GM23248 (cell line): Measurements from ENCODE around the gene DTWD2. TPM values are rescaled to one million over a fixed set of nuclear protein-coding genes. Genes with fewer than 3 reads are reported as not detected.

ENCODE experiments used
- DNase-seq: peaks from one replicate; pipeline ENCODE4 v3.0.0-alpha.2; 2015
- H2AFZ ChIP-seq: fragments of 200-600 bp; sonication (generic); 2 replicates; pipeline ENCODE4 v1.6.1; 2016; ENCODE audit warnings: antibody characterized with exemption
- H3F3A ChIP-seq: fragments of 200-600 bp; sonication (generic); 2 replicates; pipeline ENCODE4 v1.6.1; 2016; ENCODE audit warnings: mild to moderate bottlenecking, antibody characterized with exemption, mixed run types; ENCODE audit not compliant: insufficient read depth
- H3K27ac ChIP-seq: fragments of 200-600 bp; sonication (generic); 2 replicates; pipeline ENCODE4 v1.5.1; 2016; ENCODE audit warnings: mild to moderate bottlenecking
- H3K27me3 ChIP-seq: fragments of 200-600 bp; sonication (generic); replicated peaks from 2 replicates; pipeline ENCODE4 v1.6.1; 2016; ENCODE audit warnings: mild to moderate bottlenecking; ENCODE audit not compliant: insufficient read depth
- H3K36me3 ChIP-seq: fragments of 200-600 bp; sonication (generic); 2 replicates; pipeline ENCODE4 v1.6.1; 2016; ENCODE audit warnings: low read depth, mild to moderate bottlenecking
- H3K4me1 ChIP-seq: fragments of 200-600 bp; sonication (generic); 2 replicates; pipeline ENCODE4 v1.6.1; 2016; ENCODE audit warnings: mild to moderate bottlenecking; ENCODE audit not compliant: insufficient read depth
- H3K4me2 ChIP-seq: fragments of 200-600 bp; sonication (generic); one replicate; pipeline ENCODE4 v1.6.1; 2016; ENCODE audit warnings: mild to moderate bottlenecking; ENCODE audit not compliant: unreplicated experiment
- H3K4me3 ChIP-seq: fragments of 200-600 bp; sonication (generic); 2 replicates; pipeline ENCODE4 v1.5.1; 2016; ENCODE audit warnings: mild to moderate bottlenecking
- H3K79me2 ChIP-seq: fragments of 200-600 bp; sonication (generic); 2 replicates; pipeline ENCODE4 v1.6.1; 2016; ENCODE audit warnings: mild to moderate bottlenecking; ENCODE audit not compliant: insufficient read depth
- H3K9ac ChIP-seq: fragments of 200-600 bp; sonication (generic); 2 replicates; pipeline ENCODE4 v1.6.1; 2016; ENCODE audit warnings: mild to moderate bottlenecking
- H3K9me2 ChIP-seq: fragments of 200-600 bp; sonication (generic); 2 replicates; pipeline ENCODE4 v1.6.1; 2016; ENCODE audit warnings: mixed run types, mild to moderate bottlenecking, moderate library complexity; ENCODE audit not compliant: insufficient read depth
- H3K9me3 ChIP-seq: fragments of 200-600 bp; sonication (generic); one replicate; pipeline ENCODE4 v1.6.1; 2017; ENCODE audit warnings: low read depth
- H4K20me1 ChIP-seq: fragments of 200-600 bp; sonication (generic); 2 replicates; pipeline ENCODE4 v1.6.0; 2016; ENCODE audit not compliant: insufficient read depth
- EZH2 ChIP-seq: fragments of 200-600 bp; sonication (generic); IDR thresholded peaks from 2 replicates; pipeline ENCODE4 v1.6.1; 2018; ENCODE audit warnings: antibody characterized with exemption, mild to moderate bottlenecking; ENCODE audit not compliant: insufficient read depth, poor library complexity, severe bottlenecking
- EZH2phosphoT487 ChIP-seq: fragments of 200-600 bp; sonication (generic); IDR thresholded peaks from 2 replicates; pipeline ENCODE4 v1.6.1; 2018; ENCODE audit warnings: antibody characterized with exemption, moderate library complexity, mild to moderate bottlenecking, low read depth; ENCODE audit not compliant: insufficient read depth
- WGBS, 2 experiments: methylation state at CpG; one replicate each; pipeline ENCODE4 v1.1.6; 2015 to 2017; ENCODE audit warnings: low lambda C conversion rate in 2 of 2, low coverage in 1 of 2; ENCODE audit errors: missing lambda C conversion rate in 2 of 2; 5-methylcytosine and 5-hydroxymethylcytosine counted together
- in situ Hi-C: fragments of 300-500 bp; cut with MboI; formaldehyde crosslinking; loops from 2 replicates; pipeline ENCODE4 v1.15.0; 2020
- polyA plus RNA-seq: library from polyadenylated mRNA; unstranded; fragments of >200 nt; fragmentation: Nextera tagmentation; extraction: Ambion mirVana; gene quantifications from 2 replicates; pipeline ENCODE4 v1.2.1, GENCODE V29; 2016
- total RNA-seq: library from RNA; depleted of rRNA; stranded (reverse); fragments of >200 nt; shearing (Covaris generic); gene quantifications from 2 replicates; pipeline ENCODE4 v1.2.3, GENCODE V29; 2014

DTWD2 gene
- total and polyA plus RNA-seq, 2 experiments from 2014 or later: 1.7 to 5.5 TPM

DNA sequence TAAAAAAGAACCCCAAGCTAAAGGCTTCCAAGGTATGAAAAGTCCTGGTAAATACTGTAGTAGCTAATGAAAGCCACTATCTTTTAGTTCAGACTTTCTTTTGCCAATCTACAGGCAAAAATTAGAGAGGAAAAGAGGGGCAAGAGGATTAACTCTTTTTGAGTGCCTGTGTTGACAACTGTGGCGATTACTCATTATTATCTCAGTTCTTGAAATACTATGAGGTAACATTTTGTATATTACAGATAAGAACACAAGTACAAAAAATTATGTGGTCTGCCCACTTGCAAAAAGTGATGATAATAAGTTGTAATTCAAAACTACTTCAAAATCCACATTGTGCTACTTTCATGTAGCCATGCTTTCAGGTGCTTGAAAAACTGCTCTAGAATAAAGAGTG is 144.0 kb downstream of the DTWD2 start:
- 84 to 95% methylated on average over 1 of the region's 1 CpG for WGBS, 2 experiments
- no peaks in the 10 kb centered on the region for H3K9me3 ChIP-seq
- no peak overlapping the region for H3K9ac ChIP-seq
- no peaks in the 10 kb centered on the region for H3K79me2 ChIP-seq
- no peak overlapping the region for H3K4me3 ChIP-seq
- no peak for DNase-seq
- H3K4me2 ChIP-seq: no peak overlapping the region
- no peaks in the 10 kb centered on the region for H4K20me1 ChIP-seq
- H3K36me3 ChIP-seq: no peaks in the 10 kb centered on the region
- no peak overlapping the region for H3K27ac ChIP-seq
- in situ Hi-C loops: no loop called here
- no peaks in the 10 kb centered on the region for H3K4me1 ChIP-seq
- no peaks in the 10 kb centered on the region for H3F3A ChIP-seq
- no peak overlapping the region for H2AFZ ChIP-seq
- no peaks in the 10 kb centered on the region for H3K27me3 ChIP-seq
- TF ChIP-seq EZH2phosphoT487 (no peak), EZH2 (no peak)
- no peaks in the 10 kb centered on the region for H3K9me2 ChIP-seq

- Histone ChIP-seq H3K9me2 (no peaks in the 10 kb centered on the region), H3K9me3 (no peaks in the 10 kb centered on the region)
Measured at GRCh38 chr5:118834710-118835109, 153.6 kb downstream of the DTWD2 start.

DNA sequence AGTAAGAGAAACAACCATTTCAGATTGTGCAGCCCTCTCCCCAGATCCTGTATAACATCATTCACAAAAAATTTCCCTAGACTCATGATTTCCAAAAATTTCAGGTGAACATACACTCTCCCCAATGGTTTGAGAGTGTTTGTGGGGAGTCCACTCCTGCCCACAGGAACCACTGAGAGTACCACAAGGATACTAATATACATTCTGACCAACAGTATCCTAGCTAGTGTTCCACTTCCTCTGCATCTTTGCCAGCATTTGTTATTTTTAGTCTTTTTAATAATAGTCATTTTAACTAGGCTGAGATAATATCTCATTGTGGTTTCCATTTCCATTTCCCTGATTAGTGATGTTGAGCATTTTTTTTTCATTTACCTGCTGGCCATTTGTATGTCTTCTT is 155.4 kb downstream of the DTWD2 start:
- Histone ChIP-seq H3K9ac (no peak overlapping the region), H3K27ac (no peak overlapping the region), H3K4me2 (no peak overlapping the region), H2AFZ (no peak overlapping the region), H4K20me1 (no peaks in the 10 kb centered on the region), H3F3A (no peaks in the 10 kb centered on the region), H3K9me3 (no peaks in the 10 kb centered on the region), H3K4me3 (no peak overlapping the region), H3K27me3 (no peaks in the 10 kb centered on the region), H3K4me1 (no peaks in the 10 kb centered on the region), H3K36me3 (no peaks in the 10 kb centered on the region), H3K79me2 (no peaks in the 10 kb centered on the region), H3K9me2 (no peaks in the 10 kb centered on the region)
- DNase-seq: no peak
- in situ Hi-C loops: no loop called here
- TF ChIP-seq EZH2: no peak
- no peak for TF ChIP-seq EZH2phosphoT487

More at GRCh38 chr5:118834710-118835109, 153.6 kb downstream of the DTWD2 start:
- H4K20me1 ChIP-seq: no peaks in the 10 kb centered on the region
- H3F3A ChIP-seq: no peaks in the 10 kb centered on the region
- no peak overlapping the region for H2AFZ ChIP-seq
- H3K79me2 ChIP-seq: no peaks in the 10 kb centered on the region
- H3K36me3 ChIP-seq: no peaks in the 10 kb centered on the region
- 50 to 60% methylated on average over 1 of the region's 1 CpG for WGBS, 2 experiments
- no peak for DNase-seq
- in situ Hi-C loops: no loop called here
- no peaks in the 10 kb centered on the region for H3K4me1 ChIP-seq
- no peaks in the 10 kb centered on the region for H3K27me3 ChIP-seq
- H3K4me3 ChIP-seq: no peak overlapping the region
- H3K27ac ChIP-seq: no peak overlapping the region
- no peak overlapping the region for H3K9ac ChIP-seq
- TF ChIP-seq EZH2phosphoT487 (no peak), EZH2 (no peak)
- H3K4me2 ChIP-seq: no peak overlapping the region

DNA sequence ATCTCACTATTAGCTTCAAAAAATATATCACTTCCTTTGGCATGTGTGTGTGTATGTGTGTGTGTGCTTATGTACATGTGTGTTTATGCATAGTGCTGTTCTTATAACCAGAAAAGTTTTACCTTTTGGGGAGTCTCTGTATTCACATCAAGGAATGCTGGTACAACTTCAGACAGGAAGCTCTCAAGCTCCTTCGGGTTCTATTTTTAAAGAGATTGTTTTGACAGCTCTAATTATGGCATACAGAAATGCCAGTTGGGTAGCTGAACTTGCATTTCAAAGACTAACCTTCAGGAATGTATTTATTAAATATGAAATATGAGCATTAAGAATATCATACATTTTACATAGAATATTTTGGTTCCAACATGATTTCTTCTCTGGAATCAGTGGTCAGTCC is 163.1 kb downstream of the DTWD2 start:
- Histone ChIP-seq H2AFZ (no peak overlapping the region), H3K4me2 (no peak overlapping the region), H3F3A (no peaks in the 10 kb centered on the region), H3K4me1 (no peaks in the 10 kb centered on the region), H3K36me3 (no peaks in the 10 kb centered on the region), H4K20me1 (no peaks in the 10 kb centered on the region), H3K79me2 (no peaks in the 10 kb centered on the region), H3K9me2 (no peaks in the 10 kb centered on the region), H3K27me3 (no peaks in the 10 kb centered on the region), H3K27ac (no peak overlapping the region), H3K4me3 (no peak overlapping the region), H3K9ac (no peak overlapping the region), H3K9me3 (no peaks in the 10 kb centered on the region)
- in situ Hi-C loops: no loop called here
- 34 to 69% methylated on average over 1 of the region's 1 CpG for WGBS, 2 experiments
- TF ChIP-seq EZH2: no peak
- TF ChIP-seq EZH2phosphoT487: no peak
- DNase-seq: no peak

DNA sequence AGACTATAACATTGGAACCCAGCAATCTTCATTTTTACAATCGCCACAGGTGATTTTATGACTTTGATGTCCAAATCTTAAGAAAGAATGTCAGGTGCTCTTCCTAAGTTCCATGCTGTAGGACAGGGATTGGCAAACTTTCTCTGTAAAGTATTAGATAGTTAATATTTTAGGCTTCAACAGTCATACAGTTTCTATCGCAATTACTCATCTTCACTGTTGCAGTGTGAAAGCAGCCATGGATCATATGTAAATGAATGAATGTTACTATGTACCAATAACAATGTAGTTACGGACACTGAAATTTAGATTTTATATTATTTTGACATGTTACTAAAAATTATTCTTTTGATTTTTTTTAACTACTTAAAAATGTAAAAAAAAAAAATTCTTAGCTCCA is 169.7 kb downstream of the DTWD2 start:
- H3K4me3 ChIP-seq: no peak overlapping the region
- H4K20me1 ChIP-seq: no peaks in the 10 kb centered on the region
- DNase-seq: no peak
- H3K36me3 ChIP-seq: no peaks in the 10 kb centered on the region
- H3K27ac ChIP-seq: no peak overlapping the region
- H3K9me2 ChIP-seq: no peaks in the 10 kb centered on the region
- no peak overlapping the region for H2AFZ ChIP-seq
- no peaks in the 10 kb centered on the region for H3K9me3 ChIP-seq
- no peak overlapping the region for H3K4me2 ChIP-seq
- H3K9ac ChIP-seq: no peak overlapping the region
- H3K79me2 ChIP-seq: no peaks in the 10 kb centered on the region
- WGBS, 2 experiments: 86 to 88% methylated on average over 3 of the region's 3 CpGs
- no peak for TF ChIP-seq EZH2
- no peaks in the 10 kb centered on the region for H3K27me3 ChIP-seq
- H3K4me1 ChIP-seq: no peaks in the 10 kb centered on the region
- no peaks in the 10 kb centered on the region for H3F3A ChIP-seq
- in situ Hi-C loops: no loop called here
